HG02938 (cell line): ENCODE data around the gene RAB3A.
A peak's percentile ranks its signal among the peaks of the same experiment; 100 is the strongest.

Experiments
- ATAC-seq: cut with Tn5 transposase; IDR thresholded peaks from one replicate; pipeline ENCODE4 v1.9.1; 2021; ENCODE audit warnings: mild to moderate bottlenecking, moderate library complexity; ENCODE audit not compliant: unreplicated experiment

RAB3A gene, protein sequence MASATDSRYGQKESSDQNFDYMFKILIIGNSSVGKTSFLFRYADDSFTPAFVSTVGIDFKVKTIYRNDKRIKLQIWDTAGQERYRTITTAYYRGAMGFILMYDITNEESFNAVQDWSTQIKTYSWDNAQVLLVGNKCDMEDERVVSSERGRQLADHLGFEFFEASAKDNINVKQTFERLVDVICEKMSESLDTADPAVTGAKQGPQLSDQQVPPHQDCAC

GRCh38 chr19:18203863-18204393 lies at the start of gene RAB3A:
RAB3A (minus strand) TSS chr19:18204042; CDS start chr19:18202740, 1,302 bp downstream.
- peak; percentile 88 for ATAC-seq

DNA sequence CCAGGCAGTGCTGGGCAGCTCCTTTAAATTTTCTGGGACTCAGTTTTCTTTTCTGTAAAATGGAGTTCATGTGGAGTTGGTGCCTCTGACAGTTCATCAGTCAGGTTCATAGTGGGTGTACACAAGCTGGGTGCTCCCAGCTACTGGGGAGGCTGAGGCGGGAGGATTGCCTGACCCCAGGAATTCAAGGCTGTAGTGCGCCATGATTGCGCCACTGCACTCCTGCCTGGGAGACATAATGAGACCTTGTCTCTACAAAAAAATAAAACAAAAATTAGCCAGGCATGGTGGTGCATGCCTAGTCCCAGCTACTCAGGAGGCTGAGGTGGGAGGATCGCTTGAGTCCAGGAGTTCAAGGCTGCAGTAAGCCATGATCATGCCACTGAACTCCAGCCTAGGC lies 49.3 kb upstream of the RAB3A start:
- ATAC-seq, result no peak

DNA sequence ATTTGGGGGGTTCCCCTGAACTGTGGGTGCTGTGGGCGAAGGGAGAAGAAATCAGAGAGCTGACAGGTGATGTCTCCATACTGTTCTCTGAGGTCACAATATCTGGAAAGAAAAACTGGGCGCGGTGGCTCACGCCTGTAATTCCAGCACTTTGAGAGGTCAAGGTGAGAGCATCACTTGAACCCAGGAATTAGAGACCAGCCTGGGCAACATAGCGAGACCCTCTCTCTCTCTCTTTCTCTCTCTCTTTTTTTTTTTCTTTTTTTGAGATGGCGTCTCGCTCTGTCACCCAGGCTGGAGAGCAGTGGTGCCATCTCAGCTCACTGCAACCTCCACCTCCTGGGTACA lies 48.5 kb upstream of the RAB3A start:
- no peak for ATAC-seq

DNA sequence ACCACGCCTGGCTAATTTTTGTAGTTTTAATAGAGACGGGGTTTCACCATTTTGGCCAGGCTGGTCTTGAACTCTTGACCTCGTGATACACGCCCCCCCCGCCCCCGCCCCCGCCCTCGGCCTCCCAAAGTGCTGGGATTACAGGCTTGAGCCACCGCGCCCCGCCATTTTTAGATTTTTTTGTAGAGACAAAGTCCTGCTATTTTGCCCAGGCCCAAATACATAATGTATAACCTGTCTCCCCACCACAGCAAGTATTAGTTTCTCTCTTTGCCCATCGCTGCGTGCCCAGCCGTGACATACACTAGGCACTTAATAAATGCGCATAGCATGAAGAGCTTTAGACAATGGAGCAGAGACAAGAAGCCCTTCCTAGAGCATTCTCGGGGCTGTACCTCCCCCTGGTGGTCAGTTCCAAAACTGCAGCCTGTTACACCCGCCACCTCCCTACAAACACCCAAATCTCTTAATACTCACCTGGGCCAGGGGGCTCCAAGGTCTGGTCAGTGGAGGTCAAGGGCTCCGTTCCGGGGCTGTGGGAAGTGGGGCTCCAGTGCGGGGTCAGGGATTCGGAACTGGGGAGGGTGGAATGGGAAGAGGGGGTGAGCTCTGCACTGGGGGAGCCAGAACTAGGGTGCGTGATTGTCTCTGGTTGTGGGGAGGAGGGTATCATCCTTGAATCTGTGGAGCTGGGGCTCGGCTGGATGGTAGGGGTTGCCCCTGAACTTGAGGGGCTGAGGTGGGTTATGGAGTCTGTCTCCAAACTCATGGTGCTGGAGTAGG lies 47.9 kb upstream of the RAB3A start:
- ATAC-seq, result no peak

DNA sequence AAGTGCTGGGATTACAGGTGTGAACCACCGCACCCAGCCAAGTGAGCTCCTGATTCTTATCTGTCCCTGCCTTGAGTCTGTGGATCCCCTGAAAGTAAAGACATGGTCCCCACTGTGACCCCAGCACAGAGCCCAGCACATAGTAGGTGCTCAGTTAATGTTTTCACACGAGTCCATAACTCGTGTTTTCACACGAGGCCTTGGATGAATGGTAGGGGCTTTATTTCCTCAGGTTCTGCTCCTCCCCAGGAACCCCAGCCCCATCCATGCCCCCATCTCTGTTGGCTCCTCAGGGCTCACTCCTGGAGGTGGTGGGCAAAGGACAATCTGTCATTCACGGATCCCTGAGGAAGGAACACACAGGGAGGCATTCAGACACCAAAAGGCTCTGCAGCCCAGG lies 46.0 kb upstream of the RAB3A start:
- ATAC-seq, result no peak

- no peak for ATAC-seq
Observed at GRCh38 chr19:18245297-18245696, 41.5 kb upstream of the RAB3A start.

DNA sequence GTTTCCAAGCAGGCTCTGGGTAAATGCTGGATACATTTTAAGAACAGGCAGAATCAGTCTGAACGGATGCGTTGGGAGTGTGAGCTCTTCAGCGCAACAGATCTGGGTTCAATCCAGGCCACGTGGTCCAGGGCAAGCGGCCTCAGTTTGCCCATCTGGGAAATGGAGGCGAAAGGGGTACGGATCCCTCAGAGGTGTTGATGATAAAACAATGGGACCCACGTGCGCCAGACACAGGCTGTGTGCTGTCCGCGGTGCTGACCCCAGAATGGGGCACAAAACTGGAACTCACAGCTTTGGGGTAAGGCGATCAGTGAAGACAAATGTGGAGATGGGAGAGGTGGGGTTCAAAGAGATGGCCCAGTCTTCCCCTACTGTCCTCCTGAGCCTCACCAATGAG lies 35.5 kb upstream of the RAB3A start:
- no peak for ATAC-seq

DNA sequence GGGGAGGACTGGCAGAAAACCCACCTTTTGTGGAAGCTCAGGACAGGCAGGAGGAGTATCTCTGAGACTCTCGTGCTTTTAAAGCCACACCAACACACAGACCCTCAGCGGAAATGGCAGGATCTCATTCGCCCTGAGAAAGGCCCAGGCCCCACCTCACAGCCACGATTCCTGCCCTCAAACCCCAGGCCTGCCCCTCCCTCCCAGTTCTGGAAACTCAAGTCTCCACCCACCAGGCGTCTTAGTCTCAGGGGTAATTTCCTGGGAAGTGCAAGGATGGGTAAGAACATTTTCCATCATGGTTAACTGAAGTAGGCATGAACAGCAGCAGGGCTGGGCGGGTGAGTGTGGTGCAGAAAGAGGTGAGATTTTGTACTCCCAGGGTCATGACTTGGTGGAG lies 30.4 kb upstream of the RAB3A start:
- ATAC-seq, result no peak

GRCh38 chr19:18233224-18233825 lies 29.5 kb upstream of the RAB3A start:
- no peak for ATAC-seq

DNA sequence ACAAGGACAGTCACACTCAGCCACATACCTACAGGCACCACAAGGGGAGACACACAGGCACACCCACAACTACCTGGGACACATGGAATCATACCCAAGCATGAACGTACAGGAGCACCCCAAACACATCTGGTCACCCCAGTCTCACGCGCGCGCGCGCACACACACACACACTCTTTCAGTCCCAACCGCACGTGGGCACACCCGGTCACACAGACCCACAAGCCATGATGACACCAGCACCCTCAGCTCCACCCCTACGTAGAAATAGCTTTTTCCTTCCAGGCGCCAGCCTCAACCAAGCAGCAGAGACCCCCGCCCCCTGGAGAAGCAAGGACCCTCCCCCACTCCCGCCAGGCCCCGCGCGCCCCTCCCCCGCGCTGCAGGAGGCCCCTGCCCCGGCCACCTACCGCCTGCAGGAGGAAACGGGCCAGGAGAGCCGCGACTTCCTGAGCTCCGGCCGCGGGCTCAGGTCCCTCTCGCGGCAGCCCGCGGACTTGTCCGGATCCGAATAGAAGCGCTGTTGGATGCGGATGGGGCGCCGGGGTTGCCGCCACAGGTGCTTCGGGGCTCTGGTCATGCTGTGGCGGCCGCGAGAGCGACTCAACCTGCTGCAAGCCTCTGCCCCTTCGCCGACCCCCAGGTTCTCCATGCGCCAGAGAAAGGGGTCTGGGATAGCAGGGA lies 28.8 kb upstream of the RAB3A start:
- ATAC-seq, result no peak

- ATAC-seq, result no peak
Observed at GRCh38 chr19:18231775-18232174, 27.9 kb upstream of the RAB3A start.

GRCh38 chr19:18230941-18231734 lies 27.3 kb upstream of the RAB3A start:
- no peak for ATAC-seq

DNA sequence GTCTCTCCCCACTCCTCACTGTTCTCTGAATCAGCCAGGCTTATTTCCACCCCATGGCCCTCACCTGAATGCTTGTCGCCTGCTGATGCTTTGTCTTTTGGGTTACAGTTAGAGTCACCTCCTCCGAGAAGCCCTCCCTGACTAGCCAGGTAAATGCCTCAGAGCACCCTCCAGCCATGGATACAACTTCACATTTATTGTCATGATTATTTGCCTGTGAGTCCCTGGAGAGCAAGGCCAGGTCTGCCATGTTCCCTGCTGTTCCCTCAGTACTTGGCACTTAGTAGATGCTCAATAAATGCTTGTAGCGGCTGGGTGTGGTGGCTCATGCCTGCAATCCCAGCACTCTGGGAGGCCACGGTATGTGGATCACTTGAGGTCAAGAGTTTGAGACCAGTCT lies 26.1 kb upstream of the RAB3A start:
- ATAC-seq, result no peak

- no peak for ATAC-seq
Observed at GRCh38 chr19:18229474-18229873, 25.6 kb upstream of the RAB3A start.

DNA sequence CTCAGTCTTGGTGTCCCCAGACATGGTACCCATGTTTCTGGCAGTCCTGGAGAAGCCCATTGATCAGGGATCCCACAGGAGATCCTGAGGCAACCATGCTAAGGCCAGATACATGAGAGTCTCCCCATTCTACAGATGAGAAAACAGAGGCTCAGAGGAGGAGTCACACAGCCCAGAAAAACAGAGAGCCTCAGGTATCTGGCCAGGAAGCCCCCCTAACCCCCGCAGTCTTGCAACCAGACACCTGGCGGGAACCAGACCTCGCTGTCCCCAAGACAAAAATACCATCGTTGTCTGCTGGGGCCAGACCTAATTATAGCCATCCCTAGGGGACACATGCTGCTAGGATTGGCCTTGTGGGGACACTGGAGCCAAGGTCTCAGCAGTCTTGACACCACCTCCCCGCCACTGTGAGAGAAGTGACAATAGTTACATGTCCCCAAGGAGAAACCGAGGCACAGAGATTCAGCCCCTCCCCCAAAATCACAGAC lies 24.0 kb upstream of the RAB3A start:
- ATAC-seq, result no peak

DNA sequence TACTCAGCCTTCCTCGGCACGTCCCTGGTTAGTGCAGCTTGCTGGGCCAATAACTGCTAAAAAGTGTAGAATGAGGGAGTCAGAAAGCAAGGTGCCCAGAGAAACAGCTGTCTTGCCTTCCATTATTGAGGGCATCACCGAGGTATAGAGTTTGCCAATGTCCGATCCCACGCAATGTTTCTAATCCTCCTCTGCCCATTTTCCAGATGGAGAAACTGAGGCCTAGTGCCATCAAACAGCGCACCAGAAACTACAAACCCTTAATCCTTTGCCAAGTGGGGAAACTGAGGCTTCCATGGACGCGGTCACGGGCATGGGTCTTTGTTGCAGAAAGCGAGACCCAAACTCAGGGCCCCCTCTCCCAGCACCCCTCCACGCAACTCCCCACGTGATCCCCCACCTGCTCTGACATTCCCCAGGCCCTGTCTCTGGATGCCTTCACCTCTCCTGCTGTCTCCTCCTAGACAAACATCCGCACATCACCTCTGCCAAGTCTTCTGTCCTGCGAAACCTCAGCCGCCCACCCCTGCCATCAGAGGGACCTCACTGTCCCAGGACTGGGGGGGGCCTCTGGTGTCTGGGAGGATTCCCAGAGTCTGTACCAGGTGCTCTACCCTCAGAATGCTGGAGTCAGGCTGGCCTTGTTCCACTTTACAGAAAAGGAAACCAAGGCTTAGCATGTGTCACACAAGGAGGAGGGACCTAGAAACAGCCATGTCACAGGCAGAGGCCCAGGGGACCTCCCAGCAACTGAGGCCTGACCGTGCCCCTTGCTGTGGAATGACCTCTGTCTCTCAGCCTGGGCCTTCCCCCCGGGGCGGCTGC lies 23.3 kb upstream of the RAB3A start:
- no peak for ATAC-seq

GRCh38 chr19:18225702-18226468 lies 22.0 kb upstream of the RAB3A start, which contains the start of gene PDE4C:
PDE4C (minus strand) TSS chr19:18226438; CDS start chr19:18226415, 23 bp downstream.
- ATAC-seq, result no peak

GRCh38 chr19:18225355-18225701 lies 21.5 kb upstream of the RAB3A start:
- no peak for ATAC-seq
